ENCODE data around the gene ALKBH7. TPM values are rescaled to one million over a fixed set of nuclear protein-coding genes. Genes with fewer than 3 reads are reported as not detected.
"Not testable (repeated sequence)": the region's sequence is repeated elsewhere in the genome, so short reads cannot be mapped to it uniquely, and the experiment has no call there.

ALKBH7 gene
- total and polyA plus RNA-seq, 2 experiments from 2014 or later, result 75.4 to 76.1 TPM

- ATAC-seq (peak; percentile 27), DNase-seq (ENCODE audit: low spot score) (peak; percentile 50)
- Histone ChIP-seq H3K27ac (ENCODE audit: low read depth) (peak overlapping the region; percentile 80; the same call in 1 of the 2 replicates), H3K27me3 (ENCODE audit: insufficient read depth) (no peaks in the 10 kb centered on the region), H3K36me3 (ENCODE audit: insufficient read depth) (peaks cover 6% of the 10 kb centered on the region; the same call in 1 of the 2 replicates), H3K9me2 (ENCODE audit: insufficient read depth) (no peaks in the 10 kb centered on the region), H3K4me3 (no peak overlapping the region), H4K20me1 (replicated peaks; ENCODE audit: insufficient read depth) (no peaks in the 10 kb centered on the region; the same call in 1 of the 2 replicates), H3K4me1 (ENCODE audit: insufficient read depth) (peaks cover 7% of the 10 kb centered on the region; the same call in 1 of the 2 replicates), H3K79me2 (replicated peaks; ENCODE audit: insufficient read depth) (peaks cover 20% of the 10 kb centered on the region), H3K4me2 (0 out of 2 replicates have a peak overlapping the region, but pooled peaks have one; percentile 99), H2AFZ (no peak overlapping the region), H3F3A (replicated peaks; ENCODE audit: low read depth) (peaks cover 4% of the 10 kb centered on the region; the same call in 1 of the 2 replicates)
- Mint-ChIP-seq H3K4me1 (peaks cover 18% of the 10 kb centered on the region), H3K9me3 (no peaks in the 10 kb centered on the region; the same call in 2 of the 3 replicates), H3K27ac (peak overlapping the region; percentile 99), H3K27me3 (ENCODE audit: insufficient read depth, low read depth, poor library complexity) (peaks cover 11% of the 10 kb centered on the region), H3K36me3 (ENCODE audit: low read depth) (peaks cover 9% of the 10 kb centered on the region), H3K4me3 (peak overlapping the region; percentile 97)
- no peak for TF ChIP-seq JUNB (IDR thresholded peaks at IDR 0.05; ENCODE audit: unreplicated experiment)
- TF ChIP-seq, protein P1, sequence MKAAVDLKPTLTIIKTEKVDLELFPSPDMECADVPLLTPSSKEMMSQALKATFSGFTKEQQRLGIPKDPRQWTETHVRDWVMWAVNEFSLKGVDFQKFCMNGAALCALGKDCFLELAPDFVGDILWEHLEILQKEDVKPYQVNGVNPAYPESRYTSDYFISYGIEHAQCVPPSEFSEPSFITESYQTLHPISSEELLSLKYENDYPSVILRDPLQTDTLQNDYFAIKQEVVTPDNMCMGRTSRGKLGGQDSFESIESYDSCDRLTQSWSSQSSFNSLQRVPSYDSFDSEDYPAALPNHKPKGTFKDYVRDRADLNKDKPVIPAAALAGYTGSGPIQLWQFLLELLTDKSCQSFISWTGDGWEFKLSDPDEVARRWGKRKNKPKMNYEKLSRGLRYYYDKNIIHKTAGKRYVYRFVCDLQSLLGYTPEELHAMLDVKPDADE (IDR thresholded peaks at IDR 0.05), result no peak
Measured at GRCh38 chr19:6394831-6395230, 22.2 kb downstream of the ALKBH7 start.

GRCh38 chr19:6396305-6396704 lies 23.7 kb downstream of the ALKBH7 start:
- peaks cover 18% of the 10 kb centered on the region for H3K4me1 Mint-ChIP-seq
- Histone ChIP-seq H3K27me3 (ENCODE audit: insufficient read depth) (no peaks in the 10 kb centered on the region), H3K4me2 (no peak overlapping the region), H3K27ac (ENCODE audit: low read depth) (no peak overlapping the region), H3K79me2 (replicated peaks; ENCODE audit: insufficient read depth) (peaks cover 14% of the 10 kb centered on the region), H3K36me3 (ENCODE audit: insufficient read depth) (peaks cover under 1% of the 10 kb centered on the region; the same call in 1 of the 2 replicates), H3F3A (replicated peaks; ENCODE audit: low read depth) (peaks cover 4% of the 10 kb centered on the region; the same call in 1 of the 2 replicates), H2AFZ (no peak overlapping the region), H3K9me2 (ENCODE audit: insufficient read depth) (no peaks in the 10 kb centered on the region), H4K20me1 (replicated peaks; ENCODE audit: insufficient read depth) (no peaks in the 10 kb centered on the region), H3K4me3 (no peak overlapping the region), H3K4me1 (ENCODE audit: insufficient read depth) (peaks cover 7% of the 10 kb centered on the region; the same call in 1 of the 2 replicates)
- ATAC-seq, result no peak
- H3K27me3 Mint-ChIP-seq (ENCODE audit: insufficient read depth, low read depth, poor library complexity), result peaks cover 11% of the 10 kb centered on the region
- H3K9me3 Mint-ChIP-seq, result no peaks in the 10 kb centered on the region; the same call in 2 of the 3 replicates
- peaks cover 2% of the 10 kb centered on the region; the same call in 1 of the 3 replicates for H3K36me3 Mint-ChIP-seq (ENCODE audit: low read depth)
- no peak for DNase-seq (ENCODE audit: low spot score)
- H3K4me3 Mint-ChIP-seq, result no peak overlapping the region
- no peak for TF ChIP-seq ZNF331 (CRISPR knock-in tag; IDR thresholded peaks at IDR 0.05; ENCODE audit: low read depth)
- TF ChIP-seq, protein P1 (IDR thresholded peaks at IDR 0.05), result no peak
- TF ChIP-seq EZH2 (IDR thresholded peaks at IDR 0.05; ENCODE audit: low read depth, unreplicated experiment), result no peak
- TF ChIP-seq, protein P2, sequence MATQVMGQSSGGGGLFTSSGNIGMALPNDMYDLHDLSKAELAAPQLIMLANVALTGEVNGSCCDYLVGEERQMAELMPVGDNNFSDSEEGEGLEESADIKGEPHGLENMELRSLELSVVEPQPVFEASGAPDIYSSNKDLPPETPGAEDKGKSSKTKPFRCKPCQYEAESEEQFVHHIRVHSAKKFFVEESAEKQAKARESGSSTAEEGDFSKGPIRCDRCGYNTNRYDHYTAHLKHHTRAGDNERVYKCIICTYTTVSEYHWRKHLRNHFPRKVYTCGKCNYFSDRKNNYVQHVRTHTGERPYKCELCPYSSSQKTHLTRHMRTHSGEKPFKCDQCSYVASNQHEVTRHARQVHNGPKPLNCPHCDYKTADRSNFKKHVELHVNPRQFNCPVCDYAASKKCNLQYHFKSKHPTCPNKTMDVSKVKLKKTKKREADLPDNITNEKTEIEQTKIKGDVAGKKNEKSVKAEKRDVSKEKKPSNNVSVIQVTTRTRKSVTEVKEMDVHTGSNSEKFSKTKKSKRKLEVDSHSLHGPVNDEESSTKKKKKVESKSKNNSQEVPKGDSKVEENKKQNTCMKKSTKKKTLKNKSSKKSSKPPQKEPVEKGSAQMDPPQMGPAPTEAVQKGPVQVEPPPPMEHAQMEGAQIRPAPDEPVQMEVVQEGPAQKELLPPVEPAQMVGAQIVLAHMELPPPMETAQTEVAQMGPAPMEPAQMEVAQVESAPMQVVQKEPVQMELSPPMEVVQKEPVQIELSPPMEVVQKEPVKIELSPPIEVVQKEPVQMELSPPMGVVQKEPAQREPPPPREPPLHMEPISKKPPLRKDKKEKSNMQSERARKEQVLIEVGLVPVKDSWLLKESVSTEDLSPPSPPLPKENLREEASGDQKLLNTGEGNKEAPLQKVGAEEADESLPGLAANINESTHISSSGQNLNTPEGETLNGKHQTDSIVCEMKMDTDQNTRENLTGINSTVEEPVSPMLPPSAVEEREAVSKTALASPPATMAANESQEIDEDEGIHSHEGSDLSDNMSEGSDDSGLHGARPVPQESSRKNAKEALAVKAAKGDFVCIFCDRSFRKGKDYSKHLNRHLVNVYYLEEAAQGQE (IDR thresholded peaks at IDR 0.05; ENCODE audit: unreplicated experiment), result no peak
- TF ChIP-seq EZH2phosphoT487 (IDR thresholded peaks at IDR 0.05; ENCODE audit: unreplicated experiment), result no peak
- TF ChIP-seq JUNB (IDR thresholded peaks at IDR 0.05; ENCODE audit: unreplicated experiment), result no peak
- TF ChIP-seq NANOG (IDR thresholded peaks at IDR 0.05; ENCODE audit: borderline replicate concordance), result no peak
- TF ChIP-seq STAT1 (IDR thresholded peaks at IDR 0.05; ENCODE audit: unreplicated experiment), result no peak
- no peak for TF ChIP-seq CREB1 (CRISPR knock-in tag; IDR thresholded peaks at IDR 0.05; ENCODE audit: low read depth)
- no peak overlapping the region for H3K27ac Mint-ChIP-seq

DNA sequence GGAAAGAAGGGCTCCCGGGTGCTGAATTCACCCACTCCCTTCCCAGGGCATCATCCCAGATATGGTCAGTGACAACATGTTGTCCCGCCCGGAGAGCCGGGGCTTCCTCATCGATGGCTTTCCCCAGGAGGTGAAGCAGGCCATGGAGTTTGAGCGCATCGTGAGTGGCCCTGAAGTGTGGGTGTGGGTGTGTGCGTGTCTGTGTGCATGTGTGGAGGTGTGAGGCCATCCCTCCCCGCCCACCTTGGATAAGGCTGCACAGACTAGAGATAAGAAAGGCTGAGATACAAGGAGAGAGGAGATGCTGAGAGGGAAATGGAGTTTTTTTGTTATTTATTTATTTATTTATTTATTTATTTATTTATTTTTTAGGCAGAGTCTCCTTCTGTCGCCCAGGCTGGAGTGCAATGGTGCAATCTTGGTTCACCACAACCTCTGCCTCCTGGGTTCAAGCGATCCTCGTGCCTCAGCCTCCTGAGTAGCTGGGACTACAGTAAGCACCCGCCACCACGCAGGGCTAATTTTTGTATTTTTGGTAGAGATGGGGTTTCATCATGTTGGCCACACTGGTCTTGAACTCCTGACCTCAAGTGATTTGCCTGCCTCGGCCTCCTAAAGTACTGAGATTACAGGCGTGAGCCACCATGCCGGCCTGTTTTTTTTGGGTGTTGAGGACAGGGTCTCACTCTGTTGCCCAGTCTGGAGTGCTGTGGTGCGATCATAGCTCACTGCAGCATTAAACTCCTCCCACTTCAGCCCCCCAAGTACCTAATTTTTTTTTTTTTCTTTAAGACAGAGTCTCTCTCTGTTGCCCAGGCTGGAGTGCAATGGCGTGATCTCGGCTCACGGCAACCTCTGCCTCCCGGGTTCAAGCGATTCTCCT lies 27.7 kb downstream of the ALKBH7 start:
- H3K4me2 ChIP-seq; H3K9me2 ChIP-seq (ENCODE audit: insufficient read depth); H3K4me3 ChIP-seq; H3K27me3 Mint-ChIP-seq (ENCODE audit: insufficient read depth, low read depth, poor library complexity); H3K4me1 ChIP-seq (ENCODE audit: insufficient read depth); H3K4me1 Mint-ChIP-seq; H3K36me3 Mint-ChIP-seq (ENCODE audit: low read depth); H3F3A ChIP-seq (replicated peaks; ENCODE audit: low read depth); H3K36me3 ChIP-seq (ENCODE audit: insufficient read depth); H3K27ac Mint-ChIP-seq; ATAC-seq; H3K27ac ChIP-seq (ENCODE audit: low read depth); H3K9me3 Mint-ChIP-seq; H3K4me3 Mint-ChIP-seq; H3K79me2 ChIP-seq (replicated peaks; ENCODE audit: insufficient read depth); H4K20me1 ChIP-seq (replicated peaks; ENCODE audit: insufficient read depth); DNase-seq (ENCODE audit: low spot score); H2AFZ ChIP-seq; H3K27me3 ChIP-seq (ENCODE audit: insufficient read depth): not testable (repeated sequence)
